ENCODE data around the gene UBL4A. TPM values are rescaled to one million over a fixed set of nuclear protein-coding genes. Genes with fewer than 3 reads are reported as not detected.

The UBL4A gene
- total and polyA plus RNA-seq, 2 donors from 2014 or later = 26.1 to 35.2 TPM

DNA sequence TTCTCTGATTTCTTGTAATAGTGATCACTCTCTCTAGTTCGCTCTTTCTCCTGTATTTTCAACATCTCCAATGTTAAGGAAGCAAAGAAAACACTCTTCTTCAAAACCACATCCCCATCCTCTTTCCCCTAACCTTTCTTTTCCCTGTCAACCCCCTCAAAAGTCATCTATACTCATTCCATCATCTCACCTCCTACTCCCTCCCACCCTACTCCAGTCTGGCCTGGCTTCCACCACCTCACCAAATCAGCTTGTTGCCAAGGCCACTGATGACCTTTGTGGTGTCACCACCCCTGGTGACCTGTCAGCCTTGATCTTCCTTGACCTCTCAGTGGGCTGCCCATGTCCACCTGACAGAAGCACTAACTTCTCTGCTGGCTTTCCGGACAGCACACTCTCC, 27.3 kb upstream of the UBL4A start:
- Histone ChIP-seq H3K27ac (ENCODE audit: low read depth in 2 of 2, low read length in 2 of 2) (no peak overlapping the region), H3K4me1 (ENCODE audit: control insufficient read depth in 2 of 3, insufficient read depth in 2 of 3, low read depth in 1 of 3, low read length in 3 of 3) (peaks cover 2 to 10% (median 3%) of the 10 kb centered on the region in 3 donors), H3K27me3 (ENCODE audit: control insufficient read depth, insufficient read depth, low read length) (no peaks in the 10 kb centered on the region), H3K9me3 (ENCODE audit: control insufficient read depth in 2 of 3, insufficient read depth in 1 of 3, low read length in 3 of 3) (no peaks in the 10 kb centered on the region), H3K4me3 (ENCODE audit: low read length in 3 of 3) (no peak overlapping the region), H3K9ac (ENCODE audit: low read length in 3 of 3) (no peak overlapping the region), H3K36me3 (ENCODE audit: control insufficient read depth in 2 of 3, insufficient read depth in 3 of 3, low read length in 3 of 3) (peaks cover 0 to 3% (median 0%) of the 10 kb centered on the region in 3 donors)
- FAIRE-seq (no peak), DNase-seq (no peak)
- TF ChIP-seq, protein P1, sequence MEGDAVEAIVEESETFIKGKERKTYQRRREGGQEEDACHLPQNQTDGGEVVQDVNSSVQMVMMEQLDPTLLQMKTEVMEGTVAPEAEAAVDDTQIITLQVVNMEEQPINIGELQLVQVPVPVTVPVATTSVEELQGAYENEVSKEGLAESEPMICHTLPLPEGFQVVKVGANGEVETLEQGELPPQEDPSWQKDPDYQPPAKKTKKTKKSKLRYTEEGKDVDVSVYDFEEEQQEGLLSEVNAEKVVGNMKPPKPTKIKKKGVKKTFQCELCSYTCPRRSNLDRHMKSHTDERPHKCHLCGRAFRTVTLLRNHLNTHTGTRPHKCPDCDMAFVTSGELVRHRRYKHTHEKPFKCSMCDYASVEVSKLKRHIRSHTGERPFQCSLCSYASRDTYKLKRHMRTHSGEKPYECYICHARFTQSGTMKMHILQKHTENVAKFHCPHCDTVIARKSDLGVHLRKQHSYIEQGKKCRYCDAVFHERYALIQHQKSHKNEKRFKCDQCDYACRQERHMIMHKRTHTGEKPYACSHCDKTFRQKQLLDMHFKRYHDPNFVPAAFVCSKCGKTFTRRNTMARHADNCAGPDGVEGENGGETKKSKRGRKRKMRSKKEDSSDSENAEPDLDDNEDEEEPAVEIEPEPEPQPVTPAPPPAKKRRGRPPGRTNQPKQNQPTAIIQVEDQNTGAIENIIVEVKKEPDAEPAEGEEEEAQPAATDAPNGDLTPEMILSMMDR (IDR thresholded peaks at IDR 0.05; ENCODE audit: borderline replicate concordance, extremely low read depth, insufficient read depth) = no peak
- intact Hi-C loops (cut with DNase I) = no loop called here

DNA sequence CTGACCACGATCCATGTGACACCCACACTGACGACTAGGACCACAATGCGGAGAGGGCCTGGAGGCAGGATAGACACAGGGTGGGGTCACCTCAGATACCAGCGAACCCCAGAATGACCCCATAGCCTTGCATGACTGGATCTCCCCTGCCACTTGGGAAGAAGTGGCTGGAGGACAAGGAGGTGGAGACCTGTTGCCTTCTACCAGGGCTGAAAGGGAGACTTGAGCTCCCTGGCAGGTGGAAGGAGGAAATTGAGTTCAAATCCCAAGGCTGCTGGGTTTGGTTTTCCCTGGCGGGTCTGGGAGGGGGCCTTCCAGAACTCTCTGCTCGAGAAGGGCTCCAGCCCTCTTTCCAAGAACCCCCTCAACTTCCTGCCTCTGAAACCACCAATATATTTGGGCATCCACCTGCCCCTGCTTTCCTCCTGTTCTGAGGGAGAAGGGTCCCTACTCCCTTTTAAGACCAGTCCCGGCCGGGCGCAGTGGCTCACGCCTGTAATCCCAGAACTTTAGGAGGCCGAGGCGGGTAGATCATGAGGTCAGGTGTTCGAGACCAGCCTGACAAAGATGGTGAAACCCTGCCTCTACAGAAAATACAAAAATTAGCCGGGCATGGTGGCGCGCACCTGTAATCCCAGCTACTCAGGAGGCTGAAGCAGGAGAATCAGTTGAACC, 26.6 kb upstream of the UBL4A start:
- FAIRE-seq (no peak), DNase-seq (no peak)
- H3K9ac ChIP-seq (ENCODE audit: low read length in 3 of 3) = no peak overlapping the region
- peaks cover 2 to 8% (median 3%) of the 10 kb centered on the region in 3 donors for H3K4me1 ChIP-seq (ENCODE audit: control insufficient read depth in 2 of 3, insufficient read depth in 2 of 3, low read depth in 1 of 3, low read length in 3 of 3)
- no peak overlapping the region for H3K4me3 ChIP-seq (ENCODE audit: low read length in 3 of 3)
- H3K36me3 ChIP-seq (ENCODE audit: control insufficient read depth in 2 of 3, insufficient read depth in 3 of 3, low read length in 3 of 3) = peaks cover 0 to 3% (median 0%) of the 10 kb centered on the region in 3 donors
- H3K9me3 ChIP-seq (ENCODE audit: control insufficient read depth in 2 of 3, insufficient read depth in 1 of 3, low read length in 3 of 3) = no peaks in the 10 kb centered on the region
- no peaks in the 10 kb centered on the region for H3K27me3 ChIP-seq (ENCODE audit: control insufficient read depth, insufficient read depth, low read length)
- H3K27ac ChIP-seq (ENCODE audit: low read depth in 2 of 2, low read length in 2 of 2) = no peak overlapping the region
- TF ChIP-seq, protein P1 (IDR thresholded peaks at IDR 0.05; ENCODE audit: borderline replicate concordance, extremely low read depth, insufficient read depth) = no peak
- intact Hi-C loops (cut with DNase I) = no loop called here

DNA sequence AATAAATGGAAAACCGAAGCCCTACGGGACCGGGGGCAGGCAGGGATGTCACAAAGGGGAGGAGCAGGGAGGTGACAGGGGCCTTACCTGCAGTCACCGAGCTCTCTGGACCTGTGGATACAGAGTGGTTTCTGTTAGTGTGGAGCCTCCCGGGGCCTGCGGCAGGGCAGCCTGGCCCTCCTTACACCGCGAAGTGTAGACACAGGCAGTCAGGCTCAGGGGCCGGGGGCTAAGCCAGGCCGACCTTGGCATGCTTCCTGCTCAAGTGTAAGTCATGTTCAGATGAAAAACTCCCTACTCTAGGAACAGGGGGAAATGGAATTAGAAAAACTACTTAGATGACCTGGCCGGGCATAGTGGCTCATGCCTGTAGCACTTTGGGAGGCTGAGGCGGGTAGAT, 25.3 kb upstream of the UBL4A start:
- FAIRE-seq (no peak), DNase-seq (no peak)

More for the DNA sequence above, 25.3 kb upstream of the UBL4A start:
- Histone ChIP-seq H3K4me1 (ENCODE audit: control insufficient read depth in 2 of 3, insufficient read depth in 2 of 3, low read depth in 1 of 3, low read length in 3 of 3) (peaks cover 0 to 3% (median 0%) of the 10 kb centered on the region in 3 donors), H3K9me3 (ENCODE audit: control insufficient read depth in 2 of 3, insufficient read depth in 1 of 3, low read length in 3 of 3) (no peaks in the 10 kb centered on the region), H3K36me3 (ENCODE audit: control insufficient read depth in 2 of 3, insufficient read depth in 3 of 3, low read length in 3 of 3) (peaks cover 0 to 3% (median 0%) of the 10 kb centered on the region in 3 donors), H3K27ac (ENCODE audit: low read depth in 2 of 2, low read length in 2 of 2) (peak overlapping the region in 1 of 2 donors; percentile 28), H3K4me3 (ENCODE audit: low read length in 3 of 3) (no peak overlapping the region), H3K9ac (ENCODE audit: low read length in 3 of 3) (no peak overlapping the region), H3K27me3 (ENCODE audit: control insufficient read depth, insufficient read depth, low read length) (no peaks in the 10 kb centered on the region)
- intact Hi-C loops (cut with DNase I) = no loop called here
- TF ChIP-seq, protein P1 (IDR thresholded peaks at IDR 0.05; ENCODE audit: borderline replicate concordance, extremely low read depth, insufficient read depth) = no peak
